Hepatocyte (in vitro differentiated cells): ENCODE data around the gene EFHD1.

Experiments
- CTCF ChIP-seq: fragments of 200-600 bp; sonication (generic); IDR thresholded peaks from 2 replicates; pipeline ENCODE4 v1.5.1; 2016; ENCODE audit warnings: antibody characterized with exemption, mild to moderate bottlenecking; ENCODE audit not compliant: poor library complexity
- EZH2 ChIP-seq: fragments of 200-600 bp; sonication (generic); IDR thresholded peaks from 2 replicates; pipeline ENCODE4 v1.6.1; 2016; ENCODE audit warnings: antibody characterized with exemption, mild to moderate bottlenecking, borderline replicate concordance
- EZH2phosphoT487 ChIP-seq: fragments of 200-600 bp; sonication (generic); IDR thresholded peaks from one replicate; pipeline ENCODE4 v1.6.1; 2018; ENCODE audit warnings: antibody characterized with exemption, mild to moderate bottlenecking, low read depth, moderate library complexity; ENCODE audit not compliant: unreplicated experiment, severe bottlenecking

DNA sequence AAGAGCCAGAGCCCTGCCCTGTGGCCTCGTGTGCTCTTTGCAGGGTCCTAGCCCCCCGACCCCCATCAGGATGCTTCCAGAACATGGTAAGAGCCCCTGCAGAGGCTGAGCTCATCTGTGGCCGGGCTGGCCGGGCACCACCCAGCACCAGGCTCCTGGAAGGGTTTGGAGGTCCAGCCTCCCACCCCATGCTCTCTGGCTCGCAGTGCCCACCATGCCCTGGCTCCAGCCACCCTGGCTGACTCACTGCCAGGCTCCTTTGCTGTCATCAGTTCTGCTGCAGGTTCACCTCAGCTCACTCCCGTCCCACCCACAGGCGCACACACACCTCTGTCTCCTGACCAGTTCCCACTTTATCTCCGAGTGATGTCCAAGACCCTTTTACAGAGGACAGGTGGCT lies 45.4 kb upstream of the EFHD1 start:
- TF ChIP-seq EZH2phosphoT487 = no peak
- TF ChIP-seq CTCF = no peak
- no peak for TF ChIP-seq EZH2
